LoVo (cell line): ENCODE results near the gene TRRAP.
A peak's percentile ranks its signal among the peaks of the same experiment; 100 is the strongest.
"Not testable (repeated sequence)": the region's sequence is repeated elsewhere in the genome, so short reads cannot be mapped to it uniquely, and the experiment has no call there.

ENCODE experiments used
- DNase-seq: peaks from one replicate; pipeline ENCODE4 v3.0.0-alpha.2; 2016; ENCODE audit warnings: low spot score

The TRRAP gene

GRCh38 chr7:99030457-99030856 lies 152.1 kb downstream of the TRRAP start:
- no peak for DNase-seq

GRCh38 chr7:99030951-99031350 lies 152.6 kb downstream of the TRRAP start:
- DNase-seq = no peak

- DNase-seq = no peak
Measured at GRCh38 chr7:99031496-99031895, 153.2 kb downstream of the TRRAP start.

- no peak for DNase-seq
Measured at GRCh38 chr7:99032928-99033327, 154.6 kb downstream of the TRRAP start.

GRCh38 chr7:99033765-99034164 lies 155.4 kb downstream of the TRRAP start:
- no peak for DNase-seq

- no peak for DNase-seq
Measured at GRCh38 chr7:99034932-99035722, 156.8 kb downstream of the TRRAP start.

- DNase-seq = no peak
Measured at GRCh38 chr7:99035723-99036545, 157.6 kb downstream of the TRRAP start.

GRCh38 chr7:99036546-99037111 lies 158.3 kb downstream of the TRRAP start:
- no peak for DNase-seq

GRCh38 chr7:99037327-99037940 lies 159.1 kb downstream of the TRRAP start:
- DNase-seq = no peak

- DNase-seq = no peak
Measured at GRCh38 chr7:99038086-99038855, 159.9 kb downstream of the TRRAP start.

GRCh38 chr7:99039384-99039891 lies 161.1 kb downstream of the TRRAP start:
- DNase-seq = no peak

GRCh38 chr7:99040104-99040958 lies 162.0 kb downstream of the TRRAP start:
- DNase-seq = peak; percentile 76

- DNase-seq = peak; percentile 29
Measured at GRCh38 chr7:99041526-99041925, 163.2 kb downstream of the TRRAP start.

- no peak for DNase-seq
Measured at GRCh38 chr7:99042957-99043356, 164.6 kb downstream of the TRRAP start.

GRCh38 chr7:99044858-99045257 lies 166.5 kb downstream of the TRRAP start:
- DNase-seq = not testable (repeated sequence)

GRCh38 chr7:99046262-99046661 lies 167.9 kb downstream of the TRRAP start:
- not testable (repeated sequence) for DNase-seq

- no peak for DNase-seq
Measured at GRCh38 chr7:99046722-99047121, 168.4 kb downstream of the TRRAP start.

- no peak for DNase-seq
Measured at GRCh38 chr7:99047526-99048077, 169.3 kb downstream of the TRRAP start.

- no peak for DNase-seq
Measured at GRCh38 chr7:99050971-99051370, 172.6 kb downstream of the TRRAP start.

- DNase-seq = no peak
Measured at GRCh38 chr7:99054781-99055180, 176.4 kb downstream of the TRRAP start.
